ENCODE data around the gene MGAT1. TPM values are rescaled to one million over a fixed set of nuclear protein-coding genes. Genes with fewer than 3 reads are reported as not detected.
"Not testable (repeated sequence)": the region's sequence is repeated elsewhere in the genome, so short reads cannot be mapped to it uniquely, and the experiment has no call there.

Gene MGAT1
- total RNA-seq, 1 experiment from 2014 or later: 28.6 TPM

- H4K20me1 ChIP-seq (ENCODE audit: insufficient read depth, low read depth, low read length); H3K27me3 ChIP-seq (ENCODE audit: low read length); H3K36me3 ChIP-seq (ENCODE audit: insufficient read depth, low read length); H2AFZ ChIP-seq (ENCODE audit: low read length); H3K9me3 ChIP-seq (ENCODE audit: low read length); H3K4me3 ChIP-seq (ENCODE audit: low read length); DNase-seq; H3K27ac ChIP-seq (ENCODE audit: low read length); H3K4me1 ChIP-seq (ENCODE audit: low read length); H3K9me2 ChIP-seq (replicated peaks; ENCODE audit: insufficient read depth, low read length); H3K4me2 ChIP-seq (ENCODE audit: low read depth, low read length, poor library complexity, severe bottlenecking); H3K9ac ChIP-seq (ENCODE audit: low read length); H3K79me2 ChIP-seq (ENCODE audit: low read length): not testable (repeated sequence)
These were observed 20.7 kb downstream of the MGAT1 start for GRCh38 chr5:180781900-180782326.

DNA sequence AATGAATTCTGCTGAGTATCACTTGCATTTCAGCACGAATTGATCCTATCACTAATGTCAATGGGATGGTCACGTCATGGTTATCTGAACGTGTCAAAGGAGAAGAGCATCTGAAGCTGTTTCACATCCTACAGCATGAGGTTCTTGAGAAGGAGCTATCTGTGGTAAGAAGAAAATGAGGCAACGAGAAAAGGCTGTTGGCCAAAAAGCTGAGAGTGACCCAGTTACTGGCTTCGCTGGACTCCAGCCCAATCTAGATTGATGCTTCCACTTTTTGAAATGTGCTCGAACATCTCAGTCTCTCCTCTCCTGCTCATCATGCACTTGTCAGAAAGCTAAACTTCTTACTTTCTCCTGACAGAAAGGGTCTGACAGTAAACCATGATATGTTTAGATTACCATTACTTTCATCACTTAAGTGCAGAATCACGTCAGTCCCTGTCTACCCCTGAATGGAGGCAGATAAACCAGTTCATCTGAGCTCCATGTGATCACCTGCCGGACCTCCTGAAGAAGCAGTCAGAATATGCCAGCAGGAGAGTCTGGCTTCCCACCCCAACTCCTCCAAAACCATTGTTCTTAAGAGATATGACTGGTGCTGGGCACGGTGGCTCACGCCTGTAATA is 22.5 kb downstream of the MGAT1 start:
- no peaks in the 10 kb centered on the region for H3K36me3 ChIP-seq (ENCODE audit: insufficient read depth, low read length)
- no peaks in the 10 kb centered on the region for H3K27me3 ChIP-seq (ENCODE audit: low read length)
- H2AFZ ChIP-seq (ENCODE audit: low read length): no peak overlapping the region
- no peaks in the 10 kb centered on the region for H3K4me1 ChIP-seq (ENCODE audit: low read length)
- no peaks in the 10 kb centered on the region for H3K9me2 ChIP-seq (replicated peaks; ENCODE audit: insufficient read depth, low read length)
- H4K20me1 ChIP-seq (ENCODE audit: insufficient read depth, low read depth, low read length): no peaks in the 10 kb centered on the region
- H3K27ac ChIP-seq (ENCODE audit: low read length): no peak overlapping the region
- no peak overlapping the region for H3K4me2 ChIP-seq (ENCODE audit: low read depth, low read length, poor library complexity, severe bottlenecking)
- H3K9me3 ChIP-seq (ENCODE audit: low read length): no peaks in the 10 kb centered on the region
- no peak overlapping the region for H3K9ac ChIP-seq (ENCODE audit: low read length)
- no peak for DNase-seq
- no peaks in the 10 kb centered on the region for H3K79me2 ChIP-seq (ENCODE audit: low read length)
- no peak overlapping the region for H3K4me3 ChIP-seq (ENCODE audit: low read length)

DNA sequence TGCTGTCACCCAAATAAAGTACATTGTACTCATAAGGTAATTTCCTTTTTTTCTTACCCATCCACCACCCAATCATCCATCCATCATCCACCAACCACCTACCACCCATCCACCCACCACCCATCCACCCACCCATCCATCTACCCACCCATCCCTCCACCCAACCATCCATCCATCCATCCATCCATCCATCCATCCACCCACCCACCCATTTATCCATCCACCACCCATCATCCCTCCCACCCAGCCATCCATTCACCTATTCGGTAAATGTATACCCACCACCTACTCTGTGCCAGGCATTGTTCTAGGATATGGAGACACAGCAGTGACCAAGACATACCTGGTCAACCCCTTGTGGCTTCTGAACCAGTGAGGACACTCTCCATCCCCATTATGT is 25.1 kb downstream of the MGAT1 start:
- no peak for DNase-seq
- H3K36me3 ChIP-seq (ENCODE audit: insufficient read depth, low read length): no peaks in the 10 kb centered on the region
- no peak overlapping the region for H3K4me3 ChIP-seq (ENCODE audit: low read length)
- no peaks in the 10 kb centered on the region for H3K4me1 ChIP-seq (ENCODE audit: low read length)
- H3K9me3 ChIP-seq (ENCODE audit: low read length): no peaks in the 10 kb centered on the region
- no peaks in the 10 kb centered on the region for H3K27me3 ChIP-seq (ENCODE audit: low read length)
- H3K27ac ChIP-seq (ENCODE audit: low read length): no peak overlapping the region
- H3K9ac ChIP-seq (ENCODE audit: low read length): no peak overlapping the region
- no peaks in the 10 kb centered on the region for H4K20me1 ChIP-seq (ENCODE audit: insufficient read depth, low read depth, low read length)
- H3K79me2 ChIP-seq (ENCODE audit: low read length): no peaks in the 10 kb centered on the region
- H3K4me2 ChIP-seq (ENCODE audit: low read depth, low read length, poor library complexity, severe bottlenecking): no peak overlapping the region
- no peak overlapping the region for H2AFZ ChIP-seq (ENCODE audit: low read length)
- H3K9me2 ChIP-seq (replicated peaks; ENCODE audit: insufficient read depth, low read length): no peaks in the 10 kb centered on the region

DNA sequence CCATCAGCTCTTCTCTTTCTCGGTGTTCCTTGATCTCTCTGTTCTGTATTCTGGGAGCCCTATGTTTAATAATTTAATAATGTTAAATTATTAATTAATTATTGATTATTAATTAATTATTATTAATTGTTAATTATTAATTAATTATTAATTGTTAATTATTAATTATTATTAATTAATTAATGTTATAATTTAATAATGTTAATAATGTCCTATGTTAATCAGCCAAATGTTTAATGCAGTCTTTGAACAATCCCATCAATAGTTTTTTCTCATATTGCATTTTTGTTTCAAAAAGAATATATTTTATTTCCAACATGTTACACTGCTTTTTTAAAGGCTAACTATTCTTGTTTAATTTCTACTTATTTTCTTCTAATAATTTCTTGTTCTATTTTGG is 26.2 kb downstream of the MGAT1 start:
- no peaks in the 10 kb centered on the region for H3K79me2 ChIP-seq (ENCODE audit: low read length)
- no peaks in the 10 kb centered on the region for H3K9me3 ChIP-seq (ENCODE audit: low read length)
- H3K4me1 ChIP-seq (ENCODE audit: low read length): no peaks in the 10 kb centered on the region
- H3K4me2 ChIP-seq (ENCODE audit: low read depth, low read length, poor library complexity, severe bottlenecking): no peak overlapping the region
- no peak overlapping the region for H3K9ac ChIP-seq (ENCODE audit: low read length)
- no peaks in the 10 kb centered on the region for H3K9me2 ChIP-seq (replicated peaks; ENCODE audit: insufficient read depth, low read length)
- no peaks in the 10 kb centered on the region for H4K20me1 ChIP-seq (ENCODE audit: insufficient read depth, low read depth, low read length)
- H3K27ac ChIP-seq (ENCODE audit: low read length): no peak overlapping the region
- no peak overlapping the region for H3K4me3 ChIP-seq (ENCODE audit: low read length)
- no peaks in the 10 kb centered on the region for H3K27me3 ChIP-seq (ENCODE audit: low read length)
- H2AFZ ChIP-seq (ENCODE audit: low read length): no peak overlapping the region
- no peak for DNase-seq
- H3K36me3 ChIP-seq (ENCODE audit: insufficient read depth, low read length): no peaks in the 10 kb centered on the region

GRCh38 chr5:180775624-180776023 is 27.0 kb downstream of the MGAT1 start:
- no peak overlapping the region for H3K4me3 ChIP-seq (ENCODE audit: low read length)
- H3K27ac ChIP-seq (ENCODE audit: low read length): no peak overlapping the region
- no peaks in the 10 kb centered on the region for H3K79me2 ChIP-seq (ENCODE audit: low read length)
- no peaks in the 10 kb centered on the region for H3K9me2 ChIP-seq (replicated peaks; ENCODE audit: insufficient read depth, low read length)
- H3K36me3 ChIP-seq (ENCODE audit: insufficient read depth, low read length): no peaks in the 10 kb centered on the region
- H3K4me1 ChIP-seq (ENCODE audit: low read length): no peaks in the 10 kb centered on the region
- H3K9ac ChIP-seq (ENCODE audit: low read length): no peak overlapping the region
- H4K20me1 ChIP-seq (ENCODE audit: insufficient read depth, low read depth, low read length): no peaks in the 10 kb centered on the region
- DNase-seq: no peak
- no peaks in the 10 kb centered on the region for H3K27me3 ChIP-seq (ENCODE audit: low read length)
- no peaks in the 10 kb centered on the region for H3K9me3 ChIP-seq (ENCODE audit: low read length)
- no peak overlapping the region for H3K4me2 ChIP-seq (ENCODE audit: low read depth, low read length, poor library complexity, severe bottlenecking)
- H2AFZ ChIP-seq (ENCODE audit: low read length): no peak overlapping the region

- no peaks in the 10 kb centered on the region for H3K4me1 ChIP-seq (ENCODE audit: low read length)
- no peak overlapping the region for H3K27ac ChIP-seq (ENCODE audit: low read length)
- H3K36me3 ChIP-seq (ENCODE audit: insufficient read depth, low read length): no peaks in the 10 kb centered on the region
- H3K4me2 ChIP-seq (ENCODE audit: low read depth, low read length, poor library complexity, severe bottlenecking): no peak overlapping the region
- no peak overlapping the region for H3K4me3 ChIP-seq (ENCODE audit: low read length)
- H3K9ac ChIP-seq (ENCODE audit: low read length): no peak overlapping the region
- H2AFZ ChIP-seq (ENCODE audit: low read length): no peak overlapping the region
- H3K27me3 ChIP-seq (ENCODE audit: low read length): no peaks in the 10 kb centered on the region
- no peaks in the 10 kb centered on the region for H3K79me2 ChIP-seq (ENCODE audit: low read length)
- DNase-seq: no peak
- H3K9me3 ChIP-seq (ENCODE audit: low read length): no peaks in the 10 kb centered on the region
- no peaks in the 10 kb centered on the region for H3K9me2 ChIP-seq (replicated peaks; ENCODE audit: insufficient read depth, low read length)
- H4K20me1 ChIP-seq (ENCODE audit: insufficient read depth, low read depth, low read length): no peaks in the 10 kb centered on the region
These were observed 30.8 kb downstream of the MGAT1 start for GRCh38 chr5:180771839-180772238.

DNA sequence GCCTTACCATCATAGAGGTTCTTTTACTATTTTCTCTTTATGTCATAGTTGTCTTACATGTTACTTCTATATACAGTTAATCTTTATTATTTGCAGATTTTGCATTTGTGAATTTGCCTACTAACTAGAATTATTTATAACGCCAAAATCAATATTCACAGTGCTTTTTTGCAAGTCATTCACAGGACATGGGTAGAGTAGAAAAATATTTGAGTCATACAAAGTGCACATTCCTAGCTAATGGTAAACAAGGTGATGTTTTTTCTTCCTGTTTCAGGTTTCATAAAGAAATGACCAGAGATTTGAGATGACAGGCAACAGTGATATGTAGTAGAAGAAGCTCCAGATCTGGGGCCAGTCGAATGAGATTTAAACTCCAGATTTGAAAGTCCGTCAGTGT is 32.8 kb downstream of the MGAT1 start:
- no peaks in the 10 kb centered on the region for H3K79me2 ChIP-seq (ENCODE audit: low read length)
- no peak overlapping the region for H3K9ac ChIP-seq (ENCODE audit: low read length)
- H3K4me3 ChIP-seq (ENCODE audit: low read length): no peak overlapping the region
- H3K4me2 ChIP-seq (ENCODE audit: low read depth, low read length, poor library complexity, severe bottlenecking): no peak overlapping the region
- H4K20me1 ChIP-seq (ENCODE audit: insufficient read depth, low read depth, low read length): no peaks in the 10 kb centered on the region
- no peaks in the 10 kb centered on the region for H3K4me1 ChIP-seq (ENCODE audit: low read length)
- no peak for DNase-seq
- no peaks in the 10 kb centered on the region for H3K9me2 ChIP-seq (replicated peaks; ENCODE audit: insufficient read depth, low read length)
- H3K36me3 ChIP-seq (ENCODE audit: insufficient read depth, low read length): no peaks in the 10 kb centered on the region
- no peak overlapping the region for H2AFZ ChIP-seq (ENCODE audit: low read length)
- no peaks in the 10 kb centered on the region for H3K9me3 ChIP-seq (ENCODE audit: low read length)
- H3K27me3 ChIP-seq (ENCODE audit: low read length): no peaks in the 10 kb centered on the region
- H3K27ac ChIP-seq (ENCODE audit: low read length): no peak overlapping the region

GRCh38 chr5:180755601-180756000 is 47.0 kb downstream of the MGAT1 start:
- no peak overlapping the region for H2AFZ ChIP-seq (ENCODE audit: low read length)
- H4K20me1 ChIP-seq (ENCODE audit: insufficient read depth, low read depth, low read length): no peaks in the 10 kb centered on the region
- H3K9me3 ChIP-seq (ENCODE audit: low read length): no peaks in the 10 kb centered on the region
- no peak overlapping the region for H3K4me3 ChIP-seq (ENCODE audit: low read length)
- no peak overlapping the region for H3K27ac ChIP-seq (ENCODE audit: low read length)
- H3K79me2 ChIP-seq (ENCODE audit: low read length): no peaks in the 10 kb centered on the region
- no peaks in the 10 kb centered on the region for H3K27me3 ChIP-seq (ENCODE audit: low read length)
- no peak for DNase-seq
- H3K4me2 ChIP-seq (ENCODE audit: low read depth, low read length, poor library complexity, severe bottlenecking): no peak overlapping the region
- H3K9ac ChIP-seq (ENCODE audit: low read length): no peak overlapping the region
- H3K9me2 ChIP-seq (replicated peaks; ENCODE audit: insufficient read depth, low read length): no peaks in the 10 kb centered on the region
- no peaks in the 10 kb centered on the region for H3K36me3 ChIP-seq (ENCODE audit: insufficient read depth, low read length)
- H3K4me1 ChIP-seq (ENCODE audit: low read length): no peaks in the 10 kb centered on the region

DNA sequence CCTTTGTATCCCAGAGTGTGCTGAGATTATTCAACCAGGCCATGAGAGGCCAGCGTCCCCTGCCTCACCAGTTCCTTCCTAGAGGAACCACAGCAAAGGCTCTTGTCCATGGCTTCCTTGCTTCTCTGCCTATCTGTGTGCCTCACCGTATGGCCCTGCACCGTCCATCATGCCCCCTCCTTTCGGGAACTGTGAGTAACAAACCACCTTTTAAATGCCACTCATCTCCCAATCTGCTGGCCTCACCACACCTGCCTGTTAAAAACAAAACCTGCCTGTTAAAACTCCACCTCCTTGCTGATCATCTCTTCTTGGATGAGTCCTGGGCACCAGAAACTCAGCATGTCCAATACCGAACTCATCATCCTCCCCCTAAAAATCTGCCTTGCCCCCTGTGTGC is 58.4 kb downstream of the MGAT1 start:
- Histone ChIP-seq H4K20me1 (ENCODE audit: insufficient read depth, low read depth, low read length) (no peaks in the 10 kb centered on the region), H3K9ac (ENCODE audit: low read length) (no peak overlapping the region)

More for the DNA sequence above, 58.4 kb downstream of the MGAT1 start:
- Histone ChIP-seq H3K9me3 (ENCODE audit: low read length) (no peaks in the 10 kb centered on the region), H3K79me2 (ENCODE audit: low read length) (no peaks in the 10 kb centered on the region), H3K4me2 (ENCODE audit: low read depth, low read length, poor library complexity, severe bottlenecking) (no peak overlapping the region), H3K27me3 (ENCODE audit: low read length) (no peaks in the 10 kb centered on the region), H3K9me2 (replicated peaks; ENCODE audit: insufficient read depth, low read length) (no peaks in the 10 kb centered on the region), H3K27ac (ENCODE audit: low read length) (no peak overlapping the region), H3K4me3 (ENCODE audit: low read length) (no peak overlapping the region), H2AFZ (ENCODE audit: low read length) (no peak overlapping the region), H3K4me1 (ENCODE audit: low read length) (no peaks in the 10 kb centered on the region), H3K36me3 (ENCODE audit: insufficient read depth, low read length) (no peaks in the 10 kb centered on the region)
- DNase-seq: no peak
